GM13977 (cell line): ENCODE results near the gene GTF2IRD1.

ENCODE experiments used
- DNase-seq: peaks from one replicate; pipeline ENCODE4 v3.0.0; 2012; ENCODE audit warnings: low spot score
- CTCF ChIP-seq: IDR thresholded peaks from 2 replicates; pipeline ENCODE4 v1.5.1; 2012; ENCODE audit warnings: mild to moderate bottlenecking, control low read depth; ENCODE audit not compliant: insufficient read depth; ENCODE audit errors: extremely low read depth, missing control alignments
- in situ Hi-C: fragments of 300-500 bp; cut with MboI; formaldehyde crosslinking; loops from one replicate; pipeline ENCODE4 v1.12.0; 2022; ENCODE audit warnings: low sequenced_read_pairs, low pct_unique_long_range_greater_than_20kb, mixed read lengths, inconsistent platforms; ENCODE audit not compliant: unreplicated experiment

Gene GTF2IRD1

DNA sequence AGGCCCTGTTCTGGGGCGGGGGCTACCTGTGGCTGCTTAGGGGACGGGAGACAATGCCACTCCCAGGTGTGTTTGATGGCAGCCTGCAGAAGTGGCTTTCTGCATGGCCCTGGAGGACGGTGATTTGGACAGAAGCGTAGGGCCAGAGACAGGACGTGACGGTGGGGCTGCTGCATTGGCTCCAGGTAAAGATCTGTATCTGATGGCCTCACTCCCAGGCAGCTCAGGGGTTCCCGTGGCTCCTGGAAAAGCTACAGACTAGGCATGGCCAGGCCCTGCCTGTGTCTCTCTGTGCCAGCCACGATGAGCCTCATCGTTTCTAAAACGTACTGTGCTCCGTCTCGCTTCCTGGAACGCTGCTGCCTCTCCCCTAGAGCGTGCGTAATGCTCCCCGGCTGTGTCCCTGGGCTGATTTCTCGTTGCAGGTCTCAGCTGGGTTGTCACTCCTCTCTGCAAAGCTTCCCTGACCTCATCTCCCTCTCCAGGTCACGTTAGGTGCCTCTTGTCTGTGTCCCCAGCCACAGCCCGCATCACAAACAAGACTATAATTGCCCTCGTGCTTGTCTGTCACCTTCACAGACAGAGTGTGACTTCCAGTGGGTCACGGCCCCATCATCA lies 12.6 kb downstream of the GTF2IRD1 start:
- no peak for DNase-seq
- in situ Hi-C loops: no loop called here
- no peak for TF ChIP-seq CTCF

GRCh38 chr7:74467876-74468275 lies 14.2 kb downstream of the GTF2IRD1 start:
- DNase-seq: no peak
- in situ Hi-C loops: no loop called here
- no peak for TF ChIP-seq CTCF

- in situ Hi-C loops: no loop called here
- TF ChIP-seq CTCF: no peak
- DNase-seq: no peak
Measured at GRCh38 chr7:74470504-74470903, 16.8 kb downstream of the GTF2IRD1 start.

- DNase-seq: no peak
- TF ChIP-seq CTCF: no peak
- in situ Hi-C loops: no loop called here
Measured at GRCh38 chr7:74473116-74473515, 19.4 kb downstream of the GTF2IRD1 start.

DNA sequence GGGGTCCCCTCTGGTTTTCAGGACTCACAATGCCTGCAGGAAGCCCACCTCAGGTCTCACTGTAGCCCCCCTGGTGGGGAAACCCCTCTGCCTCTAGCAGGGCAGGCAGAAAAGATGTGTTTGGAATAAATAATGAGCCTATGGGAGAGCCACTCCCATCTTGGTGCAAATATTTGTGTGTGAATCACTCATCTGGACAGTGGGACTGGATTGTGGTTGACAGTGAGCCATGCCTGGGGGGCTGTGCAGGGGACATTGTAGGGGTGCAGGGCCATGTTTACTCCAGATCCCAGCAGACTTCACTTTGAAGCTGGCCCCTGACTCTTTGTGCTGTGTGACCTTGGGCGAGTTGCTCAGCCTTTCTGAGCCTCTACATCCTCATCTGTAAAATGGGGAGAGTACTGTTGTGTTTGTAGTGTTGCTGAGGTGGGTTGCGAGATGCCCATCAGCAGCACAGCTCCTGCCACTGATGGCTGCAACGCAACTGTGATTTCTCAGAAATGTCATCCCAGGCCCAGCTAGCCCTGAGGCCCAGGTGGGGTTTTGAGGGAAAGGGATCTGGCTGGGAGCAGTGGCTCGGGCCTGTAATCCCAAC lies 20.7 kb downstream of the GTF2IRD1 start:
- in situ Hi-C loops: no loop called here
- no peak for TF ChIP-seq CTCF
- no peak for DNase-seq

GRCh38 chr7:74475243-74475986 lies 21.7 kb downstream of the GTF2IRD1 start:
- TF ChIP-seq CTCF: no peak
- no peak for DNase-seq
- in situ Hi-C loops: no loop called here
